Jurkat, Clone E6-1 (cell line): ENCODE measurements around the gene DNAJB11.
A peak's percentile ranks its signal among the peaks of the same experiment; 100 is the strongest.

Experiments used
- DNase-seq: peaks from one replicate; pipeline ENCODE4 v3.0.0-alpha.2; 2011; ENCODE audit warnings: low read depth, low spot score
- H3K4me3 ChIP-seq: 2 replicates; pipeline ENCODE4 v1.5.1; 2011; ENCODE audit warnings: mild to moderate bottlenecking, low read length, control low read depth, moderate library complexity

Gene DNAJB11

DNA sequence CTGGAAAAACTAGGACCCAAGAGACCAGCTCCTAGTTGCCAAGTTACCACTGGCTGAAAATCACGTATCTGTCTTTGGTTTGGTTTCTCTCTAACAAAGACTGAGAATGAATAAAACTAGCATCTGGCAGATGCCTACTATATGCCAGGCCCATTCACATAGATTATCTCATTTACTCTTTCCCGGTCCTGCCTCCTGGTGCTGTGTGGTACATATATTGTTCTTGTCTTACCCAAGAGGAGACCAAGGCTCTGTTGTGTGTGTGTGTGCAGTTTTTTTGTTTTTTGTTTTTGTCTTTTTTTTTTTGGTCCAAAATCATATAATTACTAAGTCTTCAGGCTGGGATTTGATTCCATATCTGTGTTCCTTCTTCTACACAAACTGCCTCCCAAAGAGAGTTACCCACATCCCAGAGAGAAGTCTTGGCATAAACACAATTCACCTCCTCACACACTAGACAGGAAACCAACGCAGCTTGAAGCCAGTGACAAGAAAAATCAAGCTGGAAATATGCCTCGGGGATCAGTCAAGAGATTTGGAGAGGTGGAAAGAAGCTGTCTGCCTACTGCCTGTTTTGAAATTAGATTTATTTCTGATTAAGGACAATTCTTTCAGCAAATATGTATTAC is 43.2 kb downstream of the DNAJB11 start:
- no peak for DNase-seq
- no peak overlapping the region for H3K4me3 ChIP-seq

DNA sequence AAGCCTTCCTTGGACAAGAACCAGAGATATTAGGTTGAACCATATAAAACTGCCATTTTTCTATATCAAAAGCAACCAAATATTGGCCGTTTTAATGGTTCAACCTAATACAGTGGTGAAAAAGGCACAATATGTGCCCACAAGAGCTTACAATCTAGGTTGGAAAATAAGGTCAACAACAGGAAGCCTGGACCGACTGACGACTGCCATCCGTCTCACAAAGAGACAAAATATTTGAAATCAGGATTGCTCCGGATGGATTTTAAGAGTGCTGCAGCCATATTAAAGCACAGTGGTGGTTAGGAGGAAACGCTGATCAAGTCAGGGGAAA is 43.7 kb downstream of the DNAJB11 start:
- H3K4me3 ChIP-seq, result no peak overlapping the region
- no peak for DNase-seq

DNA sequence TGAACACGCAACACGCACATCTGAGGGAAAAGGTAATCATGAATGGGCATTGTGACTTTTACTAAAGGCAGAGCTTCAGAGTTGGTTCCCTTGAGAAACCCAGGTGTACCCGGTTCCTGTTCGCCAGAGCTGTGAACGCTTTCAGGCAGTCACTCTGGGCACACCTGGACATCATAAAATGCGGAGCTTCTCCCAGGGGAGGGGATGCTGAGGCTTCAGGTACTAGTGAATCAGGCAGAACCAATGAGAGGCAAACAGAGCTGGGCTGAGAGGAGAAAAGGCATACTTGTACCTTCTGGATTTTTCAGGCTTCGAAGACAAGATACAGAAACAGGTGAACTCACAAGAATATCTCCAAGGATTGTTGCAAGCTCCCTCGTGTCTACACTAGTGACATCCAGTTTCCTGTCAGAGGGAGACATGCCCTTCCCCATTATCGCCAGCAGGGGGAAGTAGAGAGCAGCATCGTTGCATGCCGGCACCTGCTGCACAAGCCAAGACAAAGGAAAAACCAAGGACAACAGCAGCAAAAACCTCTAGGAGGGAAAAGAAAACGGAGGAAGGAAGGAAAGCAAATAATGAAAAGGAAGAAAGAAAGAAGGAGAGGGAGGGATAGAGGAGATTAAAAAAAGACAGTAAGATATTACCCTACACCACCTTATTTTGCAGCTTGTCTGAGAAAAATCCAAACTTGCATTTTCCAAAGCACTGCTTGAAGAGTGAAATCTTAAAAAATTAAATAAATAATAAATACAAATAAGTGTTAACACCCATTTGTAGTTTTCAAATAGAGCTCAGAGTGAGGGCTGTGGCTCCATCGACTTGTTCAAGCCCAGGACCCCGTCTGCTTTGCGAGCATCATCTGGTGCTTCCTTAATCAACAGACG is 44.3 kb downstream of the DNAJB11 start:
- peak; percentile 75 for DNase-seq
- no peak overlapping the region; the same call in 1 of the 2 replicates for H3K4me3 ChIP-seq

DNA sequence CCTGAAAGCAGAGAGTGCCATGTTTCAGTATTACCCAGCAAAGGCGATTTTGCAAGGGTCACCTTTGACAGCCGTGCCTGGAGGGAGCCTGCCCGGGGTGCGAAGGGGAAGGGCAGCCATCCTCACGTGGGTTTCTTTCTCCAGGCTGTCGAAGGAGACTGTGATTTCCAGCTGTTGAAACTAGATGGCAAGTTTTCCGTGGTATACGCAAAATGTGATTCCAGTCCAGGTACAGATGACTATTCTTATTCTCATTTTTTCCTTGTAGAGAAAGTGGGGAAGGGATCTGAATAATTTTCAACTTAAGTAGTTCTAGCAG is 45.7 kb downstream of the DNAJB11 start:
- DNase-seq, result no peak
- no peak overlapping the region for H3K4me3 ChIP-seq

DNA sequence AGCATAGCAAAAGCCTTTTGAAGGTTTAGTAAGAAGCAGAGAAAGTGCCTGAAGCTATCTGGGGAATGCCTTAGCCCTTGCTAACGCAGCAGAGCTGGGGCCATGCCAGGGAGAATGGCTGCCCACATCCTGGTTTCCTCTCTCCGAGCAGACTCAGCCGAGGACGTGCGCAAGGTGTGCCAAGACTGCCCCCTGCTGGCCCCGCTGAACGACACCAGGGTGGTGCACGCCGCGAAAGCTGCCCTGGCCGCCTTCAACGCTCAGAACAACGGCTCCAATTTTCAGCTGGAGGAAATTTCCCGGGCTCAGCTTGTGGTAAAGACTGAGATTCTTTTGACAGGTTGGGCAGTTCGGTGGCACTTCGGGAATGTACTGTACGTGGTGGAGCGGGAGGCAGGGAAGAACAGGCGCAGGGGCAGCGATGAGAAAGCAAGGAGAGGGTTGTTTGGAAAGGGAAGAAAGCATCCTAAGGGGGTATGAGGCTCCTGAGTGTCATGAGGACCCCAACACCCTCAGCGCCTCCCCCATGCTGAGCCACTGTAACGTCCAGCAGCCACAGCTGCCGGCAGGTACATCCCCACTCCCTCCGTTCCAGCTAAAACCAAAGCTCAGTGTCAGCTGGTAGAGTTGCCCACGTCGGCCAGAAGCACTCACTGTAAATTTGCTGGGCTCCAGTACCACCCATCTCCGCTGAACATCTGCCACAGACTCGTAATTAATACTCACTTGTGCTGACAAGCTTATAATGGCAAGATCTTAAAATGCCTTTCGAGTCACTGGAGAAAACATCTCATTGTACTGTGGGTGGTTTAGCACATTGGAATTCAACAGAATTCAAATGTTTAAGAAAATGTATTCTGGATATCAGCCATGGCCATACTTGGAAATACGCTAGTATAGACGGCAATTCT is 46.8 kb downstream of the DNAJB11 start:
- H3K4me3 ChIP-seq, result peak overlapping the region; percentile 17
- peak; percentile 92 for DNase-seq

DNA sequence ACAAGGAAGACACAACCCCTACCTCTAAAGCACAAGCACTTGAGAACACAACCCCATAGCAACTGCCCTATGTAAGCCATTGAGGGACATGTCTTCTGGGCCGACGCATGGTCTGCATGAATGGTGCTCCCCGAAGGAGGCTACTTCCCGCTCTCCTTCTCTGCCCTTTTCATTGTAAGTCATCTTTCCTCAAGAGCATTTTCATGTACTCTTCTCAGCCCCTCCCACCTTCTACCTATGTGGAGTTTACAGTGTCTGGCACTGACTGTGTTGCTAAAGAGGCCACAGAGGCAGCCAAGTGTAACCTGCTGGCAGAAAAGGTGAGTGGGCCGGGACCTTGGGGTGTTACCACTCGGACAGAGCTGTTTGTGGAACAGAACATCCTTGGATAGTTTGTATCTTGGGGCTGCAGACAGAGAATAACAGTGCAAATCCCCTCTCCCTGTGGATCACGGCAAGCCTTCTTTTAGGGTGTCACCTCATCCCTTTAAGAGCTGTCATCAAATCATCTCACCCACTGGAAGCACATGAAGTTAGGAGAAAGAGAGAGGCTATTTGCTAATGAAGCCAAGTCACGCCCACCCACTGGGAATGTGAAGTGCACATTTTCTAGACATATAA is 47.9 kb downstream of the DNAJB11 start:
- DNase-seq, result no peak
- no peak overlapping the region for H3K4me3 ChIP-seq

DNA sequence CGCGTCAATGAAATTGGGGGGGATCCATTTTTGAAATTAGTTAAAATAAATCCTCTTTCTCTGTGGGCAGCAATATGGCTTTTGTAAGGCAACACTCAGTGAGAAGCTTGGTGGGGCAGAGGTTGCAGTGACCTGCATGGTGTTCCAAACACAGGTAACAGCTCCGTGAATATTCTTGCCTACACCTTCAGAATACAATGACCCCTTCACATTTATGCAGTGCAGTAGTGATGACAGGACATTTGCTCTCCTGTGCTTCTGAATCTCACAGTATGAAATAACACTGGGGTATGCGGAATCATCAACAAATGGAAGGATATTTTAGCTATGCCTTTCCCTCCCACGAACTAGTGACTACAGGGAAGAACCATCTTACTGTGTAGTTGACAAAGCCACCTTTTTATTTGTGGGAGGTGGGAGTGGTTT is 49.3 kb downstream of the DNAJB11 start:
- DNase-seq, result no peak
- no peak overlapping the region for H3K4me3 ChIP-seq

DNA sequence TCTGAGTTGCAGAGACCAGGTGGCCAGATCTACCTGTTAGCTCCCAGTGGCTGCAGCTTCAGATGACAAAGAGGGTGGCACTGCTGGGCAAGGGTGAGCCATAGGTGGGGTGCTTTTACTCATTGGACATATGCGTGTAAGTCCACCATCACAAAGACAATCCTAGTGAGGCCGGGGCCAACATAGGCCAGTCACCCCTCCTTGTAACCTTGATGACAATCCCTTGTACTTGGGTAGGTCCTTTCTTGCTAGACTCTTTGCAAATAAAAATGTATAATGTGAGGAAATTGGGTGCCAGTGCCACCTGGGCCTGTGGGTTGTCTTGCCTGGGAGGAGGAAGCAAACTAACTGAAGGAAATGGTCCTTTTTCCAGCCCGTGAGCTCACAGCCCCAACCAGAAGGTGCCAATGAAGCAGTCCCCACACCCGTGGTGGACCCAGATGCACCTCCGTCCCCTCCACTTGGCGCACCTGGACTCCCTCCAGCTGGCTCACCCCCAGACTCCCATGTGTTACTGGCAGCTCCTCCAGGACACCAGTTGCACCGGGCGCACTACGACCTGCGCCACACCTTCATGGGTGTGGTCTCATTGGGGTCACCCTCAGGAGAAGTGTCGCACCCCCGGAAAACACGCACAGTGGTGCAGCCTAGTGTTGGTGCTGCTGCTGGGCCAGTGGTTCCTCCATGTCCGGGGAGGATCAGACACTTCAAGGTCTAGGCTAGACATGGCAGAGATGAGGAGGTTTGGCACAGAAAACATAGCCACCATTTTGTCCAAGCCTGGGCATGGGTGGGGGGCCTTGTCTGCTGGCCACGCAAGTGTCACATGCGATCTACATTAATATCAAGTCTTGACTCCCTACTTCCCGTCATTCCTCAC is 49.9 kb downstream of the DNAJB11 start:
- H3K4me3 ChIP-seq, result no peak overlapping the region
- no peak for DNase-seq

DNA sequence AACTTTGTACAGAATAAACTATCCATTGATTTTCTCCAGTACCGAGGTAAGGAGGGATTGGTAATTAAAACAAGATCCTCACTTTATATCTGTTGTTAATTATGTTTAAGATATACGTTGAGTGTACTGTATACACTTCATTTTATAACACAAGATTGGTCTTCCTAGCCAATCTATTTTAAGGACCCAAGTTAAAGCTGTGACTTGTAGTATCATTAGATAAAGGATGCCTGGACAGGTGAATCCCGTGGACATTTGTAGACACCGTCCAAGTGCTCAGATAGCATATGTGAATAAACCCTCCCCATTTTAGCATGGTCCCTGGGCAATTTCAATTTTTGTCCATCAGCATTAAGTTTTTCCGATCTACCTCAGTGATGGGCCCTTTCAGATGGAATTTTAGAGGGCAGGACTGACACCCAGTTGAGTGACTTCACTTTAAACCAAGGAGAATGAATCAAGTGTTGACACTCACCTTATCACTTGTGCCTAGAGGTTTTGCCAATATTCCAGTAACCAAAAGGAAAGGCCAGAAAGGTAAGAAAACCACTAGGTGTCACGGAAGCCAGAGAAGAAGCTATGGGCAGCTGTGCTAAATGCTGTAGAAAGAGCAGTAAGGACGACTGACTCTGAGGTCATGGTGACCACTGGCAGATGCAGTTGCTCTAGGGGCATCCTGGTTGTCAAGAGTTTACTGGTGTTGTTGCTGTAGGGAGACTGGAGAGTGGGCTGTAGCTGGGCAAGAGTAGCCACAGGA is 51.6 kb downstream of the DNAJB11 start:
- H3K4me3 ChIP-seq, result no peak overlapping the region
- DNase-seq, result no peak

DNA sequence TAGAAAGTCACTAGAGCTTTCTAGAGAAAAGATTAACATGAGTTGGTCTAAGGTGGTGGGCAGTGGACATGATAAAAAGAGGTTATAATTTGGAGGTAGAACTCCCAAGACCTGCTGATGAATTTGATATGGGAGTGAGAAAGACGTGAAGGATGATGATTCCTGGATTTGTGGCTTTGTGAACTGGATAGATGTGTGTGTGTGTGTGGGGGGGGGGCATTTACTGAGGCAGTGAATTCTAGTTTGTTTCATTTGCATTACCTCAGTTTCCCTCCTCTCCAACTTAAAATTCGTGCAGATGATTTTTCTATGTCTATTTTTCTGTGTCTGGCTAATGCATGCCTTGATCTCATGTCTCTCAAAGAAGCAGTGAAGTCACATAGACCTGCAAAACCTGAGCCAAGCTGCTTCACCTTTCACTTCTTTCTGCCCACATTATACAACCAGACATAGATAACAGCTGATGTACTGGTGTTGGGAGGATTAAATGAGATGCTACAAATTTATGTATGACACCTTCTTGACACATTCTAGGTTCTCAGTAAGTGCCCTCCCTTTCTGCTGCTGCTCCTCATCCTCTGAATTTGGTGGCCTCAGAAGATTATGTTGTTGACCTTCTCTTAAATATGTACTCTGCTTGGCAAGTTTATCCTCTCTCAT is 52.3 kb downstream of the DNAJB11 start:
- DNase-seq, result no peak
- H3K4me3 ChIP-seq, result no peak overlapping the region

DNA sequence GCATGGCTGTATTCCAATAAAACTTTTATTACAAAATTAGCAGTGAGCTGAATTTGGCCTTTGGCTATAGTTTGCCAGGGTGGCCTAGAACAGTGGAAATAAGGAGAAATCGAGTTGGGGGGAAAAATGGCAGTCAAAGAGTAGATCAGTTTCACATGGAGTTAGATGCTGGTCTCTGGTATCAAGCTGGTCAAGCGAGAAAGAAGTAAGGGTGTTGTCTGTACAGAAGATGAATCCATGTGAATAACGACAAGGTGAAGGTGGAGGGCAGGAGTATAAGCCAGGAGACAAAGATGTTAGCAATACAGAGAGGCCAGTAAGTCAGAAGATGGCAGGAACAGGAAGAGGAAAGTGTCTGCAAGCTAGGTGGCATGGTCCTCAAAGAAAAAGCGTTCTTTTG is 54.1 kb downstream of the DNAJB11 start:
- DNase-seq, result no peak

DNA sequence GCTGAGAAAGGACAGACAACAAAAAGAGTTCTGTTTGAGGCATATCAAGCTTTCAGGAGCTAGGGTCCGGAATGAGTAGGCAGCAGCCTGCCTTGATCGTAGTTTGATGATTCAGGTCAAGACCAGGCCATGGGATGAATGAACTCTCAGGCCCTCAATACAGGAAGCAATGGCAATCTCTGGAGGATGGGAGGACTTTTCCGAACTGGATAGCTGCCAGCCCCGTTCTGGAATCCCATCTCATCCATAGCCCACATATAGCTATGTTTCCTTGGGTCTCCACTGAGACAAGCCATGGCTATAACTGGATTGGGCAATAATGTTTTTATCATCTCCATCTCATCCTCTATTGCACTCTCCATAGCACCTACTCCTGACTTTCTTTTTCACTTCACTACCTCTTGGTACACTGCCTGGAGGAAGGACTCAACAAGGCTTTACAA is 55.1 kb downstream of the DNAJB11 start:
- H3K4me3 ChIP-seq, result no peak overlapping the region
- no peak for DNase-seq

More for the DNA sequence above, 54.1 kb downstream of the DNAJB11 start:
- H3K4me3 ChIP-seq, result no peak overlapping the region

DNA sequence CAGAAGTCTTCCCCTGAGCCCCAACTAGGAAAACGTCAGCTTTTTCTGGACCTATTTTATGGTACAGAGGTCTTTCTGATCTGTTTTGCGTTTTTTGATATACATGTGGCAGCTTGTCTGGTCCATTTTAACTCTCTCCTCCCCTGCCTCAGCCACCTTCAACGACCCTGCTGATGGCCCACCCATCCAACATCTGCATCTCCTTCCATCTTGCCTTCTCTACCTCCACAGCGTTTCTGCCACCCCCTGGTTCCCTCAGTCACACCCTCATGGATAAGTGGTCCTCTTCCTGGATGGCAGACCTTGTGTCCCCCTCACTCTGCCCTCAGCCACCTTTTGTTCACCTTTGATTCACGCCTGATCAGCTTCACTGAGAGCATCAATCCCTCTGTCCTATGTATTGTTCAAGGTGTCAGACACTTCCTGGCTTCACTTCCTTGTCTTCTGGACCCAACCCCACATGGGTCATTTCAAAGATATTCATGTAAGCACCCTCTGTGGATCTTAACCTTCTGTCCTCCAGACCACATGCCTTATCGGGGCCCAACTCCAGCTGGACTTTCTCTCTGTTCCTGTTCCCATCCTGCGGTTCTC is 55.8 kb downstream of the DNAJB11 start:
- DNase-seq, result no peak
- H3K4me3 ChIP-seq, result no peak overlapping the region

DNA sequence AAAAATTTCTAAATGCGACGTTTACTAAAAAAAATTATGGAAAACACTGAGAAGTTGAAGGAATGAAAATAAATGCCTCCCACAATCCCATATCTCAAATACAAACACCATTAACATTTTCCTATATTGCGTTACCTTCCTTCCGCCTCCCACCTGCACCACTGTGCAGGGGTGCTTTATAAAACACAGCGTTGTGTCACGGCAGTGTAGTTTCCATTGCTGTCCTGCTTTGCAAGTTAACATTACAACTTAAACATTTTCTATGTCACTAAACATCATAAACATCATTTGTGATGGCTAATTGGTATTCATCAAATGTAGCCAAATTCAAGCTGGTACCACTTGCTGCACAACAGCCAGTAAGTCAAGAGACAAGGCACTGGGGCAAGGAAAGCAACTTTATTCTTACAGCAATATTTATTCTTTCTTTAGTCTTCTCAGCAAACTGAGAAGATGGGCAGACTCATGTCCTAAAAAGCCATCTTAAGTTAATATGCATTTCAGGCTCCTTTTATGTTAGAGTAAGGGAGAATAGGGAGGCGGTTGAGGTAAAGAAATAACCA is 57.4 kb downstream of the DNAJB11 start:
- no peak for DNase-seq

DNA sequence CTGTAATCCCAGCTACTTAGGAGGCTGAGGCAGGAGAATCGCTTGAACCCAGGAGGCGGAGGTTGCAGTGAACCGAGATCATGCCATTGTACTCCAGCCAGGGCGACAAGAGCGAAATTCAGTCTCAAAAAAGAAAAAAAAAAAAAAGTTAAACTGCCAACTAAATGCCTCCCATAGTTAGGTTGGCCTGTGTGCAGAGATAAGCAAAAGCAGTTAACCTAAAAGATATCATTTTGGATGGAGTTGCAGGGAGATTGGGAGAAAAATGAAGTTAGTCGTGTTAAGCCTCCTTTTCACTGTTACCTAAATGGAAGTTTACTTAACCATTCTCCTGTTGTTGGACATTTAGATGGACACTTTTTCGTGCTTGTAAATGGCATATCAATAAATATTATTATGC is 58.2 kb downstream of the DNAJB11 start:
- H3K4me3 ChIP-seq, result no peak overlapping the region
- DNase-seq, result no peak

More for the DNA sequence above, 57.4 kb downstream of the DNAJB11 start:
- no peak overlapping the region for H3K4me3 ChIP-seq

DNA sequence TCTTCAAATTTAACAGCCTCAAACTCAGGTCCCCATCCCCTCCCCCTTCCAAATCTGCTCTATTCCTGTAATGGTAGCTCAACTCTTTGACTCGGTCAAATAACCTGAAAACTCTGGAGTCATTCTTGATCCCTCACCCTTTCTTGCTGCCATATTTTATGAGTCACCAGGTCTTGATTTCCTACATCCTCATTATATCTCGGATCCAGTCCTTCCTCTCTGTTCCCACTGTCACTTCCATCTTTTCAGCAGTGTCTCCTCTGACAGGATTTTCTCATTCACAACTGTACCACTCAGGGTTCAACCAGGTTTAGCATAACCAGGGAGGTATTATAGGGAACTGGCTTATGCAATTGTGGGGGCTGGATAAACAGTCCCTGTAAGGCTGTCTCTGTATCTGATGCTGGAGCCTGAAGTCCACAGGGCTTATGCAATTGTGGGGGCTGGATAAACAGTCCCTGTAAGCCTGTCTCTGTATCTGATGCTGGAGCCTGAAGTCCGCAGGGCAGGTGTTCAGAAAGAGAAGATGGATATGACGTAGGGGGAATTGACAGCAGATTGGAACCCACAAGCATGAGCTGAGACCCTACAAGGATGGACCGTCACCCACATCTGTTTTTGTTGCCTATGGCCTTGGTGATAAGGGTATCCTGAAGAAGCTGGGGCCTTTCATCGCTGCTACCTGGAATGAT is 60.6 kb downstream of the DNAJB11 start:
- no peak overlapping the region for H3K4me3 ChIP-seq
- no peak for DNase-seq
